ENCODE measurements around the gene PJA2.

DNA sequence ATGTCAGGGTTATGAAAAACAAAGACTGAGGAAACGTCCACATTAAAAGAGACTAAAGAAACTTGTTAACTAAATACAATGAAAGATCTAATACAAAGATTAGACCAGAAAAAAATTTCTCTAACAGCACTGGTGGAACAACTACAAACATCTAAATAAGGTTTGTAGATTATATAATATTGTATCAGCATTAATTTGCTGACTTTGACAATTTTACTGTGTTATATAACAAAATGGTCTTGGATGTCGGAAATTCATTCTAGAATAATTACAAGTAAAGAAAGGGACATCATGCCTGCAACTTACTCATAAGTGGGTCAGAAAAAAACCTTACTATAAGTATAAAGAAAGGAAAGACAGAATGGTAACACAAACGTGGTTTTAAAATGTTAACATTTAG, 50.1 kb downstream of the PJA2 start:
- TF ChIP-seq EZH2 (IDR thresholded peaks at IDR 0.05; ENCODE audit: borderline replicate concordance, insufficient read depth, low read depth, low read length, poor library complexity, severe bottlenecking), result no peak
- TF ChIP-seq, protein P1, sequence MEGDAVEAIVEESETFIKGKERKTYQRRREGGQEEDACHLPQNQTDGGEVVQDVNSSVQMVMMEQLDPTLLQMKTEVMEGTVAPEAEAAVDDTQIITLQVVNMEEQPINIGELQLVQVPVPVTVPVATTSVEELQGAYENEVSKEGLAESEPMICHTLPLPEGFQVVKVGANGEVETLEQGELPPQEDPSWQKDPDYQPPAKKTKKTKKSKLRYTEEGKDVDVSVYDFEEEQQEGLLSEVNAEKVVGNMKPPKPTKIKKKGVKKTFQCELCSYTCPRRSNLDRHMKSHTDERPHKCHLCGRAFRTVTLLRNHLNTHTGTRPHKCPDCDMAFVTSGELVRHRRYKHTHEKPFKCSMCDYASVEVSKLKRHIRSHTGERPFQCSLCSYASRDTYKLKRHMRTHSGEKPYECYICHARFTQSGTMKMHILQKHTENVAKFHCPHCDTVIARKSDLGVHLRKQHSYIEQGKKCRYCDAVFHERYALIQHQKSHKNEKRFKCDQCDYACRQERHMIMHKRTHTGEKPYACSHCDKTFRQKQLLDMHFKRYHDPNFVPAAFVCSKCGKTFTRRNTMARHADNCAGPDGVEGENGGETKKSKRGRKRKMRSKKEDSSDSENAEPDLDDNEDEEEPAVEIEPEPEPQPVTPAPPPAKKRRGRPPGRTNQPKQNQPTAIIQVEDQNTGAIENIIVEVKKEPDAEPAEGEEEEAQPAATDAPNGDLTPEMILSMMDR (IDR thresholded peaks at IDR 0.05), result no peak
